ENCODE data around the gene HDGF.

DNA sequence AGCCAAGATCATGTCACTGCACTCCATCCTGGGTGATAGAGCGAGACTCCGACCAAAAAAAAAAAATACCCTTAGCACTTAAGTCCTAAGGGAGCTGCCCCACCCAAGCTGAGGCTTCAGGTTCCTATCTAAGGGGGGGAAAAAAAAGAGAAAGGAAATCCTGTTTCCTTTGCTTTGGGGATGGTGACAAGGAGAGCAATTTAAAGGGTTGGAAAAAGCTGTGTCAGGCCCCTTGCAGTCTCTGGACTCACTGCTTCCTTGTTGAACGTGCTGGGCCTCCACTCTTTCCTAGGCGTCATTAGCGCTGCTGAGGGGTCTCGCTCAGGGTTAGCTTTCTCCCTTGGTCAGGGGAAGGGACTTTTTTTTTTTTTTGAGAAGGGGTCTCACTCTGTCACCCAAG lies 34.0 kb upstream of the HDGF start:
- TF ChIP-seq, protein P1, sequence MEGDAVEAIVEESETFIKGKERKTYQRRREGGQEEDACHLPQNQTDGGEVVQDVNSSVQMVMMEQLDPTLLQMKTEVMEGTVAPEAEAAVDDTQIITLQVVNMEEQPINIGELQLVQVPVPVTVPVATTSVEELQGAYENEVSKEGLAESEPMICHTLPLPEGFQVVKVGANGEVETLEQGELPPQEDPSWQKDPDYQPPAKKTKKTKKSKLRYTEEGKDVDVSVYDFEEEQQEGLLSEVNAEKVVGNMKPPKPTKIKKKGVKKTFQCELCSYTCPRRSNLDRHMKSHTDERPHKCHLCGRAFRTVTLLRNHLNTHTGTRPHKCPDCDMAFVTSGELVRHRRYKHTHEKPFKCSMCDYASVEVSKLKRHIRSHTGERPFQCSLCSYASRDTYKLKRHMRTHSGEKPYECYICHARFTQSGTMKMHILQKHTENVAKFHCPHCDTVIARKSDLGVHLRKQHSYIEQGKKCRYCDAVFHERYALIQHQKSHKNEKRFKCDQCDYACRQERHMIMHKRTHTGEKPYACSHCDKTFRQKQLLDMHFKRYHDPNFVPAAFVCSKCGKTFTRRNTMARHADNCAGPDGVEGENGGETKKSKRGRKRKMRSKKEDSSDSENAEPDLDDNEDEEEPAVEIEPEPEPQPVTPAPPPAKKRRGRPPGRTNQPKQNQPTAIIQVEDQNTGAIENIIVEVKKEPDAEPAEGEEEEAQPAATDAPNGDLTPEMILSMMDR (IDR thresholded peaks at IDR 0.05) = no peak
- no peak for TF ChIP-seq POLR2A (IDR thresholded peaks at IDR 0.05)
